ENCODE measurements around the gene GLI1.

GLI1 gene

DNA sequence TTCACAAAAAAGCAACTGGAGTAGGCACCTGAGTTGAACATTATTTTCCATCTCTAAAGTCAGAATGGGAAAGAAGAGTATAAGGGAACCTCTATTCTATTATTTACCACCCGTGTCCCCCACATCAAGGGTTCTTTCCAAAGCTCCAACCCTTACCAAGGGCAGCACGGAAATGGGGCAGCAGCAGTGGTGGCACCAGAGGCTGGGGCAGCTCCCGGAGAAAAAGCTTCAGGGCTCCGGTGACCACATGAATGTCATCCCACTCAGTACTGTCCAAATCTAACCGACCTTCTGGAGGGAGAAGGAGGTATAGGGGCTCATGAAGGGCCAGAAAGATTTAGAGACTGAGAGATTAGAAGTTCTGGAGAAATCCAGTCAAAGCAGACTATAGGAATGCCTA is 14.3 kb downstream of the GLI1 start:
- no peak overlapping the region for H3K4me2 ChIP-seq (ENCODE audit: low read length)
- no peaks in the 10 kb centered on the region for H3K27me3 ChIP-seq (ENCODE audit: low read depth, low read length)
- TF ChIP-seq EZH2phosphoT487 (IDR thresholded peaks at IDR 0.05; ENCODE audit: low read depth): no peak
- TF ChIP-seq CTCF (IDR thresholded peaks at IDR 0.05; ENCODE audit: low read depth, low read length): no peak
- H3K36me3 ChIP-seq (replicated peaks; ENCODE audit: low read depth, low read length): no peaks in the 10 kb centered on the region
- no peaks in the 10 kb centered on the region for H3K79me2 ChIP-seq (ENCODE audit: low read length)
- no peaks in the 10 kb centered on the region for H3K9me3 ChIP-seq (ENCODE audit: insufficient read depth, low read length)
- no peaks in the 10 kb centered on the region for H4K20me1 ChIP-seq (ENCODE audit: insufficient read depth, low read length)
- no peak overlapping the region for H2AFZ ChIP-seq (ENCODE audit: low read depth, low read length)
- H3K27ac ChIP-seq (ENCODE audit: low read length): no peak overlapping the region
- H3K4me3 ChIP-seq (ENCODE audit: low read length): no peak overlapping the region
- H3K4me1 ChIP-seq (ENCODE audit: low read length): peaks cover 23% of the 10 kb centered on the region
- H3K9ac ChIP-seq (ENCODE audit: low read length): no peak overlapping the region

GRCh38 chr12:57474430-57474829 is 14.8 kb downstream of the GLI1 start:
- peaks cover 27% of the 10 kb centered on the region for H3K4me1 ChIP-seq (ENCODE audit: low read length)
- no peak overlapping the region for H3K9ac ChIP-seq (ENCODE audit: low read length)

DNA sequence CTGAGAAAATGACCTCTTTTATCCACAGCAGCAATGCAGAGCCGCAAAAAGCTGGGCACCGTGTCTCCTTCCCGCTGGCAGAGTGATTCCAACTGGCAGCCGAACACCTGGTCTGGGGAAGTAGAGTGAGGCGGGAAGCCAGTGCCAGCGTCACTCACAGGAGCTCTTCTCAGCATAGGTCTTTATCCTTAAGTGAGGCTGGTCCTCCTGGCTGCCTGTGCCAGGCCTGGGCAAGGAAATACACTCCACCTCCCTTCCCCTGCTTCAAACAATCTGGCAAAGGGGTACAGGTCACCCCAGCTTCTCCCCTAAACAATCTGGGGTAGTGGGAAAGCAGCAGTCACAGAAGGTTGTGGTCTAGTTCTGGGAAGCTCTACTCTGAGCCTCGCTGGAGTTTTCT is 15.3 kb downstream of the GLI1 start:
- H3K36me3 ChIP-seq (replicated peaks; ENCODE audit: low read depth, low read length): no peaks in the 10 kb centered on the region
- H3K9ac ChIP-seq (ENCODE audit: low read length): no peak overlapping the region
- H2AFZ ChIP-seq (ENCODE audit: low read depth, low read length): no peak overlapping the region
- peaks cover 31% of the 10 kb centered on the region for H3K4me1 ChIP-seq (ENCODE audit: low read length)
- no peaks in the 10 kb centered on the region for H3K79me2 ChIP-seq (ENCODE audit: low read length)
- no peak for TF ChIP-seq CTCF (IDR thresholded peaks at IDR 0.05; ENCODE audit: low read depth, low read length)
- H3K4me3 ChIP-seq (ENCODE audit: low read length): no peak overlapping the region
- H3K27ac ChIP-seq (ENCODE audit: low read length): no peak overlapping the region
- no peak overlapping the region for H3K4me2 ChIP-seq (ENCODE audit: low read length)
- H3K27me3 ChIP-seq (ENCODE audit: low read depth, low read length): no peaks in the 10 kb centered on the region
- H4K20me1 ChIP-seq (ENCODE audit: insufficient read depth, low read length): no peaks in the 10 kb centered on the region
- H3K9me3 ChIP-seq (ENCODE audit: insufficient read depth, low read length): no peaks in the 10 kb centered on the region

More at GRCh38 chr12:57474430-57474829, 14.8 kb downstream of the GLI1 start:
- Histone ChIP-seq H3K36me3 (replicated peaks; ENCODE audit: low read depth, low read length) (no peaks in the 10 kb centered on the region), H3K27me3 (ENCODE audit: low read depth, low read length) (no peaks in the 10 kb centered on the region), H4K20me1 (ENCODE audit: insufficient read depth, low read length) (no peaks in the 10 kb centered on the region), H3K27ac (ENCODE audit: low read length) (no peak overlapping the region), H2AFZ (ENCODE audit: low read depth, low read length) (no peak overlapping the region), H3K79me2 (ENCODE audit: low read length) (no peaks in the 10 kb centered on the region), H3K4me3 (ENCODE audit: low read length) (no peak overlapping the region), H3K4me2 (ENCODE audit: low read length) (no peak overlapping the region), H3K9me3 (ENCODE audit: insufficient read depth, low read length) (no peaks in the 10 kb centered on the region)
- TF ChIP-seq EZH2phosphoT487 (IDR thresholded peaks at IDR 0.05; ENCODE audit: low read depth) (no peak), CTCF (IDR thresholded peaks at IDR 0.05; ENCODE audit: low read depth, low read length) (no peak)

DNA sequence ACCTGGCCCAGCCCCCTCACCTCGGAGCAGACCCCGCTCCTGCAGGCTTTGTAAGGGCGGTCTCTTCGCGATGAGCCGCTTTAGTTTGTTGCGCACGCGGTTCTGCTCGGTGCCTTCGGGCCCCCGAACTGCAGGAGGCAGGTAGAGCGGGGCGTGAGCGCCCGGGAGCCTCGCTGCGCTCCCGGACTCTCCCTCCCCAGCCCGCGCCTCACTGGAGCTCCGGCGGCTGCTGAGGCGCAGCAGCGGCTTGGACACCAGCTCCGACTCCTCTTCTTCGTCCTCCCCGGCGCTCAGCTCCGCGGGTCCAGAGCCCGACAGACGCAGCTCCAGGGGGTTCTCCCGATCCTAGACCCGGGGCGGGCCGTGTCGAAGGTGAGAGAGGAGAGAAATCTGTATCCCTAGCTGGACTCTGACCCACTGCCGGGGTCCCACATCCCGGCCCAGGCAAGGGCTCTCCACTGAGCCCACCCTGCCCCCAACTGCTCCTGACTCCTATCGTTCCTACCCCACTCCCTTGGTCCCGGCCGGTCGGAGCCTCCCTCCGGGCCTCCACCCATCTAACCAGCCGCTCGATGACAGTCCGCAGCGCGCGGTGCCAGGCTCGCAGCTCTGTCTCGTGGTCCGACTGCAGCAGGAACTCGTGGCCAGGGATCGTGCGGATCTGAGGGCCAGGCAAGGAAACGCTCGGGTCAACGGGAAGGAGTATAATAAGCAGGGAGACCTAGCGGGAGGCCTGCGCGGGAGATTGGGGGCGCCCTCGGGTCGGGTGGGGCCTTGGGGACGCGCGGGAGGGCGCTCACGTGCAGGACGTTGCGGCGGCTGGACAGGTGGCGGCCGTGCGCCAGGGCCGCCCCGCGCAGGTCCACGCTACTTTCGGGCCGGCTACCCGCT is 15.9 kb downstream of the GLI1 start:
- Histone ChIP-seq H3K4me1 (ENCODE audit: low read length) (peaks cover 33% of the 10 kb centered on the region), H3K9me3 (ENCODE audit: insufficient read depth, low read length) (no peaks in the 10 kb centered on the region), H2AFZ (ENCODE audit: low read depth, low read length) (no peak overlapping the region), H3K36me3 (replicated peaks; ENCODE audit: low read depth, low read length) (no peaks in the 10 kb centered on the region), H3K4me2 (ENCODE audit: low read length) (no peak overlapping the region), H3K9ac (ENCODE audit: low read length) (no peak overlapping the region), H3K27me3 (ENCODE audit: low read depth, low read length) (no peaks in the 10 kb centered on the region), H3K79me2 (ENCODE audit: low read length) (no peaks in the 10 kb centered on the region), H3K4me3 (ENCODE audit: low read length) (no peak overlapping the region), H4K20me1 (ENCODE audit: insufficient read depth, low read length) (no peaks in the 10 kb centered on the region), H3K27ac (ENCODE audit: low read length) (no peak overlapping the region)
- TF ChIP-seq CTCF (IDR thresholded peaks at IDR 0.05; ENCODE audit: low read depth, low read length) (no peak), EZH2phosphoT487 (IDR thresholded peaks at IDR 0.05; ENCODE audit: low read depth) (no peak)
